Endothelial cell (in vitro differentiated cells): ENCODE results near the gene ZNF724. TPM values are rescaled to one million over a fixed set of nuclear protein-coding genes. Genes with fewer than 3 reads are reported as not detected.
"Not testable (repeated sequence)": the region's sequence is repeated elsewhere in the genome, so short reads cannot be mapped to it uniquely, and the experiment has no call there.

Experiments
- DNase-seq: peaks from one replicate; pipeline ENCODE4 v3.0.0; 2021; ENCODE audit warnings: low spot score
- H3K27ac Mint-ChIP-seq: one replicate; pipeline ENCODE4 v1.8.0; 2021; ENCODE audit warnings: mixed read lengths, inconsistent platforms; ENCODE audit not compliant: unreplicated experiment
- H3K27me3 Mint-ChIP-seq: one replicate; pipeline ENCODE4 v1.8.0; 2021; ENCODE audit warnings: mild to moderate bottlenecking, moderate library complexity, mixed read lengths, inconsistent platforms; ENCODE audit not compliant: unreplicated experiment
- H3K36me3 Mint-ChIP-seq: one replicate; pipeline ENCODE4 v1.8.0; 2021; ENCODE audit warnings: mild to moderate bottlenecking, low read depth, mixed read lengths, inconsistent platforms; ENCODE audit not compliant: unreplicated experiment
- H3K4me1 Mint-ChIP-seq: one replicate; pipeline ENCODE4 v1.8.0; 2021; ENCODE audit warnings: mild to moderate bottlenecking, mixed read lengths, inconsistent platforms; ENCODE audit not compliant: unreplicated experiment
- H3K4me3 Mint-ChIP-seq: one replicate; pipeline ENCODE4 v1.8.0; 2021; ENCODE audit warnings: mild to moderate bottlenecking, mixed read lengths, inconsistent platforms; ENCODE audit not compliant: unreplicated experiment
- H3K9me3 Mint-ChIP-seq: one replicate; pipeline ENCODE4 v1.8.0; 2021; ENCODE audit warnings: mixed read lengths, inconsistent platforms; ENCODE audit not compliant: unreplicated experiment
- long read RNA-seq: library from polyadenylated mRNA; unstranded; transcript quantifications from one replicate; pipeline ENCODE4 v2.0.0, GENCODE V29; 2020; ENCODE audit not compliant: unreplicated experiment
- total RNA-seq: library from RNA; stranded (reverse); fragmentation: NEBNext Ultra II Directional; extraction: Animal tissue kit (Norgen Biotek cat#: 25700); gene quantifications from one replicate; pipeline ENCODE4 v1.2.1, GENCODE V29; 2021; ENCODE audit not compliant: unreplicated experiment
- TF ChIP-seq, protein P1 (sequence below): fragments of 200-600 bp; sonication (generic); IDR thresholded peaks from one replicate; pipeline ENCODE4 v1.5.0; 2021; ENCODE audit warnings: antibody characterized with exemption; ENCODE audit not compliant: unreplicated experiment

The ZNF724 gene
- total RNA-seq, result 10.6 TPM
- long read RNA-seq, partial matches to known transcripts, result 0 of 2 reads
- long read RNA-seq, other reads (novel, unspliced or antisense), result 0 of 2 reads

DNA sequence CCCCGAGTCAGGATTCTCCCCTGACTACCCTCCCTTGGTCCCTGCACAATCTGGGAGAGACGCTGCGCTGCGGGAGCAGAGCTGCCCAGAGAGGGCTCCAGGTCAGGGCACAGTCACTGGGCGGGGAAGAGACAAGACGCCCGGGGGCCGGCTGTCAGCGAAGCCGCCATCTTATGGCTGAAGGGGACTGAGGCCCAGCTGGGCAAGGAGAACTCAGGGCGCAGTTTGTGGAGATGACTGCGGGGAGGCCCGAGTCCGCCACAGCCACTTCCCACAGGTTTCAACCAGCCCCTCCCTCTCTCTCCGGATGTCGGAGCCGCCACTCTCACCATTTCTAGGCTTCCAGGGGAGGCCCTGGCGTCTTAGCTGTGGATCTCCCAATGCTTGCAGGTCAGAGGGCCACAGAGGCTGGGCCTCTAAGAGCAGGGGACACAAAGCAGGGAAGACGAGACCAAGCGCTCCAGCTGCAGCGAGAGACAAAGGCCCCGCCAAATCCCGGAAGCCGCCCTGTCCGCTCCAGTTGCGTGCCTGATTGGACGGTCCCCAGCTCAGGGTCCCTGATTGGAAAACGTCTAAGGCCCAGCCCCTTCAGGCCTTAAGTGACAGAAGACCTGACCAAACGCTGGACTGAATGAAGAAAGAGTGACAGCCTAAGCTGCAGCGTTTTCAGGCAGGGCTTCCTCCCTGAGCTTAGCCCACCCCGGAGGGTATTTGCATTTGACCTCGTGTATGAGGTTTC, at the start of gene ZNF724:
Gene ZNF724 (minus strand): TSS at position 484 of the 739 bp plus-strand sequence. CDS start 152 bp downstream, at position 332.
- peak; percentile 90 for DNase-seq
- TF ChIP-seq, protein P1, sequence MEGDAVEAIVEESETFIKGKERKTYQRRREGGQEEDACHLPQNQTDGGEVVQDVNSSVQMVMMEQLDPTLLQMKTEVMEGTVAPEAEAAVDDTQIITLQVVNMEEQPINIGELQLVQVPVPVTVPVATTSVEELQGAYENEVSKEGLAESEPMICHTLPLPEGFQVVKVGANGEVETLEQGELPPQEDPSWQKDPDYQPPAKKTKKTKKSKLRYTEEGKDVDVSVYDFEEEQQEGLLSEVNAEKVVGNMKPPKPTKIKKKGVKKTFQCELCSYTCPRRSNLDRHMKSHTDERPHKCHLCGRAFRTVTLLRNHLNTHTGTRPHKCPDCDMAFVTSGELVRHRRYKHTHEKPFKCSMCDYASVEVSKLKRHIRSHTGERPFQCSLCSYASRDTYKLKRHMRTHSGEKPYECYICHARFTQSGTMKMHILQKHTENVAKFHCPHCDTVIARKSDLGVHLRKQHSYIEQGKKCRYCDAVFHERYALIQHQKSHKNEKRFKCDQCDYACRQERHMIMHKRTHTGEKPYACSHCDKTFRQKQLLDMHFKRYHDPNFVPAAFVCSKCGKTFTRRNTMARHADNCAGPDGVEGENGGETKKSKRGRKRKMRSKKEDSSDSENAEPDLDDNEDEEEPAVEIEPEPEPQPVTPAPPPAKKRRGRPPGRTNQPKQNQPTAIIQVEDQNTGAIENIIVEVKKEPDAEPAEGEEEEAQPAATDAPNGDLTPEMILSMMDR, result no peak
- Mint-ChIP-seq H3K36me3 (peaks cover 16% of the 10 kb centered on the region), H3K27me3 (peaks cover 6% of the 10 kb centered on the region), H3K9me3 (no peaks in the 10 kb centered on the region), H3K27ac (peak within 1 kb of the TSS; percentile 95), H3K4me3 (peak within 1 kb of the TSS; percentile 96), H3K4me1 (peaks cover 12% of the 10 kb centered on the region)

DNA sequence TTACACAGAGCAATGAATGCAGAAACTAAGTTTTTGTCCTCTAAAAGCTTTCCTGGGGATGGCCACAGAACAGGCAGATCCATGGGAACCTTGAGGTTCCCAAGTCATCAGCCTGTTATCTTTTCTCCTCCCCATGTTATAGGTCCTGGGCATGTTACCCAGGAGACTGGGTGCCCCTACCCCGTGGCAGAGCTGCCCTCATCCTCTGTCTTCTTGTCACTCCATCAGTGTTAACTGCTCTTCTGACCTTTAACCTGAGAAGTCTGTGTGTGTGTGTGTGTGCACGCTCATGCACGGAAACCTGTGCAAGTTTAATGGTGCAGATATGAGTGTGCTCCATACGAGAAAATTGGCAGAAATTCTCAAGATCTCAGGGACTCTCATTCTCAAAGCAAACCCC, 43.9 kb upstream of the ZNF724 start:
- no peak for DNase-seq
- H3K4me1 Mint-ChIP-seq, result no peaks in the 10 kb centered on the region
- no peaks in the 10 kb centered on the region for H3K27me3 Mint-ChIP-seq
- peaks cover 3% of the 10 kb centered on the region for H3K36me3 Mint-ChIP-seq
- TF ChIP-seq, protein P1, result no peak
- no peaks in the 10 kb centered on the region for H3K9me3 Mint-ChIP-seq
- H3K4me3 Mint-ChIP-seq, result no peak overlapping the region
- H3K27ac Mint-ChIP-seq, result no peak overlapping the region

DNA sequence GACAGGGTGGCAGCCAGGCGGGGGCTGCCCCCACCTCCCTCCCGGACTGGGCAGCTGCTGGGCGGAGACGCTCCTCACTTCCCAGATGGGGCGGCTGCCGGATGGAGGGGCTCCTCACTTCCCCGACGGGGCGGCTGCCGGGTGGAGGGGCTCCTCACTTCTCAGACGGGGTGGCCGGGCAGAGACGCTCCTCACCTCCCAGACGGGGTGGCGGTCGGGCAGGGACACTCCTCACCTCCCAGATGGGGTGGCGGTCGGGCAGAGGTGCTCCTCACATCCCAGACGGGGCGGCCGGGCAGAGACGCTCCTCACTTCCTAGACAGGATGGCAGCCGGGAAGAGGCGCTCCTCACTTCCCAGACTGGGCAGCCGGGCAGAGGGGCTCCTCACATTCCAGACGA, 39.8 kb upstream of the ZNF724 start:
- not testable (repeated sequence) for H3K27ac Mint-ChIP-seq, DNase-seq, H3K36me3 Mint-ChIP-seq, H3K4me1 Mint-ChIP-seq, H3K27me3 Mint-ChIP-seq, H3K4me3 Mint-ChIP-seq
- peaks cover 15% of the 10 kb centered on the region for H3K9me3 Mint-ChIP-seq

DNA sequence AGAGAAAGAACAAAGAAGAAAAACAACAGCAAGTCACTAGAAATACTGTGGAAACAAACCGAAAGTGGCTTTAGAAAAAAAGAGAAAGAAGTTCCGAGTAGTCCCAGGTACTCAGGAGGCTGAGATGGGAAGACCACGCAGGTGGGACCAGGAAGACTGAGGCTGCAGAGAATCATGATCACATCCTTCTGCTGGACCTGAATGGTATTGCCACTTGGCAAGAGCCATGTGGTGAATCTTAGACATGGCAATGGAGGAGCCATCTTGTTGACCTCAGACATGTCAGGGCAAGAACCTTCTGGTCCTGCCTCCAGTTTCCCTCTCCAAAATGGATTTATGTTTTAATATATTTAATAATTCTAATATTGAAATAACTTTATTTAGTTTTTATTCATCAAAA, 37.4 kb upstream of the ZNF724 start:
- H3K4me3 Mint-ChIP-seq, result no peak overlapping the region
- peaks cover 13% of the 10 kb centered on the region for H3K36me3 Mint-ChIP-seq
- peaks cover 15% of the 10 kb centered on the region for H3K9me3 Mint-ChIP-seq
- no peak for DNase-seq
- H3K27me3 Mint-ChIP-seq, result no peaks in the 10 kb centered on the region
- TF ChIP-seq, protein P1, result no peak
- H3K27ac Mint-ChIP-seq, result no peak overlapping the region
- no peaks in the 10 kb centered on the region for H3K4me1 Mint-ChIP-seq

DNA sequence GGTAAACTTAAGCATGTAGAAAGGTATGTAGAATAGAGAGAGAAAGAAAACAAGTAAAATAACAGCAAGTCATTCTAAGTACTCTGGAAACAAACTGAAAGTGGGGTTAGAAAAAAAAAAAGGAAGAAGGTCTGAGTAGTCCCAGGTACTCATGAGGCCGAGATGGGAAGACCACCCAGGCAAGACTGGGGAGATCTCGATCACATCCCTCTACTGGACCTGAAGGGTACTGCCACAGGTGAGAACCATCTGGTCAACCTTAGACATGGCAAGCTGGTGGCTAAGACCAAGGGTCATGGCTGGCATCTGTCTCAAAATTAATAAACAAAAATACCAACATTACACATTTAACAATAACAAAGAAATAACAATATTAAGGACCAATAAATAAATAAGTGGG, 36.3 kb upstream of the ZNF724 start:
- TF ChIP-seq, protein P1, result peak; percentile 49
- Mint-ChIP-seq H3K36me3 (peaks cover 13% of the 10 kb centered on the region), H3K4me3 (no peak overlapping the region), H3K9me3 (peaks cover 15% of the 10 kb centered on the region), H3K4me1 (no peaks in the 10 kb centered on the region), H3K27ac (no peak overlapping the region), H3K27me3 (no peaks in the 10 kb centered on the region)
- no peak for DNase-seq
